ENCODE data around the gene CD38. TPM values are rescaled to one million over a fixed set of nuclear protein-coding genes. Genes with fewer than 3 reads are reported as not detected.
"Not testable (repeated sequence)": the region's sequence is repeated elsewhere in the genome, so short reads cannot be mapped to it uniquely, and the experiment has no call there.

CD38 gene
- total RNA-seq (6.4 TPM), polyA plus RNA-seq (10 to 100 TPM in 2 of 4 donors, 1 to 10 TPM in 2; 4.8 to 14.5 (median 9.3) TPM)

- Mint-ChIP-seq H3K4me1 (peaks cover 8 to 72% (median 36%) of the 10 kb centered on the region in 4 donors), H3K27ac (peak within 1 kb of the TSS; percentile 78 to 89 (median 80)), H3K36me3 (peaks cover 9% of the 10 kb centered on the region), H3K9me3 (no peaks in the 10 kb centered on the region), H3K4me3 (peak within 1 kb of the TSS; percentile 88 to 93 (median 90)), H3K27me3 (peaks cover 52% of the 10 kb centered on the region)
- Histone ChIP-seq H3K4me3 (ENCODE audit: low read depth, low read length) (peak within 1 kb of the TSS; percentile 85), H3K9me3 (ENCODE audit: control insufficient read depth in 2 of 2, low read length in 2 of 2) (no peaks in the 10 kb centered on the region), H3K27me3 (ENCODE audit: control insufficient read depth, insufficient read depth, low read length) (peaks cover 6% of the 10 kb centered on the region), H3K36me3 (ENCODE audit: control insufficient read depth, insufficient read depth, low read length) (no peaks in the 10 kb centered on the region), H3K27ac (ENCODE audit: insufficient read depth, low read length, poor library complexity, severe bottlenecking) (no peak within 1 kb of the TSS), H3K4me1 (ENCODE audit: control insufficient read depth, insufficient read depth, low read length, poor library complexity, severe bottlenecking) (peaks cover 28% of the 10 kb centered on the region)
- DNase-seq (peak; percentile 28 to 80 (median 47)), ATAC-seq (ENCODE audit: low read depth in 2 of 2) (peak; percentile 56 to 72)
Measured at GRCh38 chr4:15778289-15779241, at the start of gene CD38. TSS of gene CD38 (plus strand) at chr4:15778328. CDS start at chr4:15778415, 87 bp downstream.

DNA sequence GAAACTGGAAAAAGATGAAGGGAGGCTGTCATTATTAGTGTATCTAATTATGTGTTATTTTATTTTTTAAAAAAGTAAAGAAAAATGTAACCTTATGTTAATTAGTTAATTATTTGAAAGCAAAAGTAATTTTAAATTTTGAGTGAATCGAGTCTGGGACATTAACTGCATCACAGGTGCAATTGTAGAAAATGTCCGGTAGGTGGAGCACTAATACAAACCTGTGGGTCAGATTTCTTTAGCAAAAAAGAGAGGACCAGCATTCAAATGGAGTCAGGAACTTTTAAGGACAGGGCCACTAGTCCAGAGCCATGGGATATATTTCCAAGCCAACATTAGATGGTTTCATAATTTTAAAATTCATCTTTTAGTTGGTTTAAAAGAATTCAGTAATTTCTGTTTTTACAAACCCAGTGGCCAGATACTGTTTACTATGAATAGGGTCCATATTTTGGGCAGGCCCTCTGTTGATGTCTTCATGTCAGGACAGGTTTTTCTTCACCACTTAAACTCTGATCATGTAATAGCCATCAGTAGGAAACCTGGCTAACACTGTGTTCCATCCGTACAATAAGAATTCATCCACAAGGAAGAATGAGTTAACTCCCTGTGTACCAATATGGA, 48.1 kb upstream of the CD38 start:
- peak; percentile 16 to 59 (median 58) for DNase-seq
- no peaks in the 10 kb centered on the region for H3K36me3 ChIP-seq (ENCODE audit: control insufficient read depth, insufficient read depth, low read length)

DNA sequence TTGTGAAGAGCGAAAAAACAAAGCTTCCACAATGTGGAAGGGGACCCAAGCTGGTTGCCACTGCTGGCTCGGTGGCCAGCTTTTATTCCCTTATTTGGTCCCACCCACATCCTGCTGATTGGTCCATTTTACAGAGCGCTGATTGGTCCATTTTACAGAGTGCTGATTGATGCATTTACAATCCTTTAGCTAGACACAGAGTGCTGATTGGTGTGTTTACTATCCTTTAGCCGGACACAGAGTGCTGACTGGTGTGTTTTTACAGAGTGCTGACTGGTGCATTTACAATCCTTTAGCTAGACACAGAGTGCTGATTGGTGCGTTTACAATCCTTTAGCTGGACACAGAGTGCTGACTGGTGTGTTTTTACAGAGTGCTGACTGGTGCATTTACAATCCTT, 45.1 kb upstream of the CD38 start:
- not testable (repeated sequence) for H3K9me3 ChIP-seq (ENCODE audit: control insufficient read depth in 2 of 2, low read length in 2 of 2); H3K27me3 ChIP-seq (ENCODE audit: control insufficient read depth, insufficient read depth, low read length); H3K4me3 Mint-ChIP-seq; DNase-seq; H3K36me3 ChIP-seq (ENCODE audit: control insufficient read depth, insufficient read depth, low read length); H3K9me3 Mint-ChIP-seq; ATAC-seq (ENCODE audit: low read depth in 2 of 2); H3K27ac ChIP-seq (ENCODE audit: insufficient read depth, low read length, poor library complexity, severe bottlenecking); H3K4me1 ChIP-seq (ENCODE audit: control insufficient read depth, insufficient read depth, low read length, poor library complexity, severe bottlenecking); H3K27ac Mint-ChIP-seq; H3K36me3 Mint-ChIP-seq; H3K4me3 ChIP-seq (ENCODE audit: low read depth, low read length)
- peaks cover 0 to 21% (median 1%) of the 10 kb centered on the region in 4 donors for H3K4me1 Mint-ChIP-seq
- H3K27me3 Mint-ChIP-seq = peaks cover 21% of the 10 kb centered on the region

More for the DNA sequence above, 48.1 kb upstream of the CD38 start:
- Histone ChIP-seq H3K27me3 (ENCODE audit: control insufficient read depth, insufficient read depth, low read length) (no peaks in the 10 kb centered on the region), H3K4me1 (ENCODE audit: control insufficient read depth, insufficient read depth, low read length, poor library complexity, severe bottlenecking) (peaks cover 5% of the 10 kb centered on the region), H3K27ac (ENCODE audit: insufficient read depth, low read length, poor library complexity, severe bottlenecking) (no peak overlapping the region), H3K4me3 (ENCODE audit: low read depth, low read length) (no peak overlapping the region), H3K9me3 (ENCODE audit: control insufficient read depth in 2 of 2, low read length in 2 of 2) (no peaks in the 10 kb centered on the region)
- peaks cover 11% of the 10 kb centered on the region for H3K27me3 Mint-ChIP-seq
- H3K4me3 Mint-ChIP-seq = no peak overlapping the region
- peaks cover 0 to 16% (median 1%) of the 10 kb centered on the region in 4 donors for H3K4me1 Mint-ChIP-seq
- peaks cover 0 to under 1% (median 0%) of the 10 kb centered on the region in 7 donors for H3K9me3 Mint-ChIP-seq
- peak in 1 of 2 donors; percentile 42 for ATAC-seq (ENCODE audit: low read depth in 2 of 2)
- H3K27ac Mint-ChIP-seq = no peak overlapping the region
- H3K36me3 Mint-ChIP-seq = no peaks in the 10 kb centered on the region

- peaks cover 4% of the 10 kb centered on the region for H3K27me3 ChIP-seq (ENCODE audit: control insufficient read depth, insufficient read depth, low read length)
- ATAC-seq (ENCODE audit: low read depth in 2 of 2) (no peak), DNase-seq (no peak)
- peaks cover 30% of the 10 kb centered on the region for H3K27me3 Mint-ChIP-seq
- no peaks in the 10 kb centered on the region for H3K9me3 ChIP-seq (ENCODE audit: control insufficient read depth in 2 of 2, low read length in 2 of 2)
- no peaks in the 10 kb centered on the region for H3K36me3 ChIP-seq (ENCODE audit: control insufficient read depth, insufficient read depth, low read length)
- no peak overlapping the region for H3K4me3 Mint-ChIP-seq
- no peak overlapping the region for H3K4me3 ChIP-seq (ENCODE audit: low read depth, low read length)
- no peaks in the 10 kb centered on the region for H3K36me3 Mint-ChIP-seq
- H3K9me3 Mint-ChIP-seq = peaks cover 0 to 7% (median 0%) of the 10 kb centered on the region in 7 donors
- H3K27ac ChIP-seq (ENCODE audit: insufficient read depth, low read length, poor library complexity, severe bottlenecking) = no peak overlapping the region
- H3K4me1 Mint-ChIP-seq = peaks cover 0 to 24% (median 2%) of the 10 kb centered on the region in 4 donors
- no peaks in the 10 kb centered on the region for H3K4me1 ChIP-seq (ENCODE audit: control insufficient read depth, insufficient read depth, low read length, poor library complexity, severe bottlenecking)
- H3K27ac Mint-ChIP-seq = peak overlapping the region in 1 of 3 donors; percentile 3
Measured at GRCh38 chr4:15735536-15735935, 42.6 kb upstream of the CD38 start.

- peaks cover 0 to 24% (median 2%) of the 10 kb centered on the region in 4 donors for H3K4me1 Mint-ChIP-seq
- ATAC-seq (ENCODE audit: low read depth in 2 of 2) (no peak), DNase-seq (no peak)
- H3K9me3 Mint-ChIP-seq = peaks cover 0 to 11% (median 3%) of the 10 kb centered on the region in 7 donors
- peaks cover 30% of the 10 kb centered on the region for H3K27me3 Mint-ChIP-seq
- Histone ChIP-seq H3K27me3 (ENCODE audit: control insufficient read depth, insufficient read depth, low read length) (peaks cover 4% of the 10 kb centered on the region), H3K4me1 (ENCODE audit: control insufficient read depth, insufficient read depth, low read length, poor library complexity, severe bottlenecking) (no peaks in the 10 kb centered on the region), H3K36me3 (ENCODE audit: control insufficient read depth, insufficient read depth, low read length) (no peaks in the 10 kb centered on the region), H3K27ac (ENCODE audit: insufficient read depth, low read length, poor library complexity, severe bottlenecking) (no peak overlapping the region), H3K9me3 (ENCODE audit: control insufficient read depth in 2 of 2, low read length in 2 of 2) (peaks cover under 1% of the 10 kb centered on the region in 2 experiments), H3K4me3 (ENCODE audit: low read depth, low read length) (no peak overlapping the region)
- H3K4me3 Mint-ChIP-seq = no peak overlapping the region
- peaks cover 4% of the 10 kb centered on the region for H3K36me3 Mint-ChIP-seq
- no peak overlapping the region for H3K27ac Mint-ChIP-seq
Measured at GRCh38 chr4:15736514-15737050, 41.5 kb upstream of the CD38 start.

DNA sequence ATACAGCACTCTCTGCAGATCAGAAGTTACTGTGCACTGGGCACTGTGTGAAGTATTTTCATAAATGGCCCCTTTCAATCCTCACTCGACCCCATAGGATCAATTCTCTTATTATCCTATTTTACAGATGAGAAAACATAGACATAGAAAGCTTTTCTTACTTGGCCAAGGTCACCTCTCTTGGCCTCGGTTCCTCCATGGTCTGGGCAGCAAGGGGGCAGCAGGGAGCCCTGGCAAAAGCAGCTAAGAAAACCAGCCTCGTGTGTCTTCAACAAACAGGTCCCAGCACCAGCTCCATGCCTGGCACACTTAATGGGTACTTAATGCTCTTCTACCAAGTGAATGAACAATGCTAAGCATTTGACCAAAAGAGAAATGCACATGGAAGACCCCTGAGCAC, 40.9 kb upstream of the CD38 start:
- H3K27me3 ChIP-seq (ENCODE audit: control insufficient read depth, insufficient read depth, low read length) = peaks cover 4% of the 10 kb centered on the region
- H3K36me3 Mint-ChIP-seq = peaks cover 4% of the 10 kb centered on the region
- no peak for DNase-seq
- ATAC-seq (ENCODE audit: low read depth in 2 of 2) = no peak
- H3K9me3 ChIP-seq (ENCODE audit: control insufficient read depth in 2 of 2, low read length in 2 of 2) = peaks cover 6 to 8% of the 10 kb centered on the region in 2 experiments
- no peaks in the 10 kb centered on the region for H3K4me1 ChIP-seq (ENCODE audit: control insufficient read depth, insufficient read depth, low read length, poor library complexity, severe bottlenecking)
- no peak overlapping the region for H3K4me3 ChIP-seq (ENCODE audit: low read depth, low read length)
- H3K27me3 Mint-ChIP-seq = peaks cover 30% of the 10 kb centered on the region
- peaks cover 0 to 11% (median 5%) of the 10 kb centered on the region in 7 donors for H3K9me3 Mint-ChIP-seq
- H3K4me3 Mint-ChIP-seq = no peak overlapping the region
- H3K27ac Mint-ChIP-seq = no peak overlapping the region
- H3K4me1 Mint-ChIP-seq = peaks cover 0 to 24% (median 2%) of the 10 kb centered on the region in 4 donors
- H3K27ac ChIP-seq (ENCODE audit: insufficient read depth, low read length, poor library complexity, severe bottlenecking) = no peak overlapping the region
- H3K36me3 ChIP-seq (ENCODE audit: control insufficient read depth, insufficient read depth, low read length) = no peaks in the 10 kb centered on the region

- Mint-ChIP-seq H3K4me3 (no peak overlapping the region), H3K9me3 (peaks cover 2 to 19% (median 9%) of the 10 kb centered on the region in 7 donors), H3K4me1 (peaks cover 0 to 23% (median 5%) of the 10 kb centered on the region in 4 donors), H3K36me3 (peaks cover 7% of the 10 kb centered on the region), H3K27me3 (peaks cover 30% of the 10 kb centered on the region), H3K27ac (no peak overlapping the region)
- Histone ChIP-seq H3K4me1 (ENCODE audit: control insufficient read depth, insufficient read depth, low read length, poor library complexity, severe bottlenecking) (no peaks in the 10 kb centered on the region), H3K9me3 (ENCODE audit: control insufficient read depth in 2 of 2, low read length in 2 of 2) (peaks cover 9 to 15% of the 10 kb centered on the region in 2 experiments), H3K36me3 (ENCODE audit: control insufficient read depth, insufficient read depth, low read length) (no peaks in the 10 kb centered on the region), H3K4me3 (ENCODE audit: low read depth, low read length) (no peak overlapping the region), H3K27ac (ENCODE audit: insufficient read depth, low read length, poor library complexity, severe bottlenecking) (no peak overlapping the region), H3K27me3 (ENCODE audit: control insufficient read depth, insufficient read depth, low read length) (peaks cover 4% of the 10 kb centered on the region)
- no peak for DNase-seq
- ATAC-seq (ENCODE audit: low read depth in 2 of 2) = no peak
Measured at GRCh38 chr4:15738877-15739276, 39.3 kb upstream of the CD38 start.
